Endothelial cell of umbilical vein (primary cell): Measurements from ENCODE around the gene SCGB1A1. TPM values are rescaled to one million over a fixed set of nuclear protein-coding genes. Genes with fewer than 3 reads are reported as not detected.

Experiments
- BruUV-seq: library from RNA; stranded (reverse); fragments of 400-500 nt; replicated peaks from 2 replicates; lab custom pipeline; 2021; lab: Mats Ljungman, UMichigan
- CTCF ChIA-PET: fragments of 300-600, 350-600 bp; sonication (Branson Sonifier 250); formaldehyde crosslinking; loops from one replicate; lab custom pipeline; 2021; ENCODE audit warnings: antibody characterized with exemption, inconsistent platforms; lab: Charles Lee
- POLR2A ChIA-PET: fragments of 300-600, 350-600 bp; sonication (Branson Sonifier 250); formaldehyde crosslinking; loops from one replicate; lab custom pipeline; 2021; ENCODE audit warnings: antibody characterized with exemption, inconsistent platforms; lab: Charles Lee
- DNase-seq: peaks from one replicate; pipeline ENCODE4 v3.0.0-alpha.2; 2011; ENCODE audit warnings: low read depth, low spot score
- FAIRE-seq: peaks from 2 replicates; lab custom pipeline; 2011; peaks lifted over from hg19 to GRCh38; lab: Jason Lieb, UNC
- H2AFZ ChIP-seq: 2 replicates; pipeline ENCODE4 v1.6.0; 2012; ENCODE audit warnings: low read depth, low read length, control low read depth, inconsistent platforms
- H3K27ac ChIP-seq: 2 replicates; pipeline ENCODE4 v1.5.1; 2011; ENCODE audit warnings: low read depth, mild to moderate bottlenecking, control low read depth, low read length, moderate library complexity; ENCODE audit not compliant: insufficient read depth
- H3K27me3 ChIP-seq, 2 experiments: 2 replicates each; pipeline versions ENCODE4 v1.6.0 to v1.6.1; 2011; ENCODE audit warnings: low read length in 2 of 2, mixed read lengths in 1 of 2; ENCODE audit not compliant: control insufficient read depth in 2 of 2, insufficient read depth in 2 of 2
- H3K36me3 ChIP-seq, 2 experiments: 2 replicates in 1 of 2; 3 replicates in 1 of 2; pipeline ENCODE4 v1.5.1; 2011; ENCODE audit warnings: low read length in 2 of 2, mild to moderate bottlenecking in 1 of 2, moderate library complexity in 1 of 2; ENCODE audit not compliant: control insufficient read depth in 2 of 2, insufficient read depth in 2 of 2; ENCODE audit errors: extremely low read depth in 1 of 2
- H3K4me1 ChIP-seq: 3 replicates; pipeline ENCODE4 v1.5.1; 2011; ENCODE audit warnings: mild to moderate bottlenecking, low read length; ENCODE audit not compliant: control insufficient read depth, insufficient read depth; ENCODE audit errors: extremely low read depth
- H3K4me2 ChIP-seq: 2 replicates; pipeline ENCODE4 v1.6.1; 2011; ENCODE audit warnings: low read length, control low read depth, mixed read lengths; ENCODE audit not compliant: insufficient read depth
- H3K4me3 ChIP-seq, 3 experiments: fragments of 200-600 bp in 1 of 3; sonication (generic), shearing (Covaris generic) in 1 of 3; replicated peaks in 1 of 3; 2 replicates each; pipeline ENCODE4 v1.5.1; 2011 to 2016; ENCODE audit warnings: control low read depth in 3 of 3, low read length in 3 of 3, mild to moderate bottlenecking in 2 of 3, inconsistent platforms in 1 of 3, low read depth in 1 of 3, moderate library complexity in 1 of 3; ENCODE audit not compliant: insufficient read depth in 1 of 3
- H3K79me2 ChIP-seq: 2 replicates; pipeline ENCODE4 v1.6.0; 2012; ENCODE audit warnings: low read length, inconsistent platforms; ENCODE audit not compliant: control insufficient read depth, insufficient read depth
- H3K9ac ChIP-seq: replicated peaks from 2 replicates; pipeline ENCODE3; 2011; ENCODE audit warnings: low read length, control low read depth; ENCODE audit not compliant: insufficient read depth; ENCODE audit errors: extremely low read depth
- H3K9me1 ChIP-seq: replicated peaks from 3 replicates; pipeline ENCODE4 v1.6.0; 2011; ENCODE audit warnings: mild to moderate bottlenecking, low read length; ENCODE audit not compliant: control insufficient read depth, insufficient read depth; ENCODE audit errors: extremely low read depth
- H3K9me3 ChIP-seq: replicated peaks from 2 replicates; pipeline ENCODE4 v1.5.1; 2012; ENCODE audit warnings: low read length, inconsistent platforms; ENCODE audit not compliant: control insufficient read depth, insufficient read depth
- H4K20me1 ChIP-seq: replicated peaks from 2 replicates; pipeline ENCODE3; 2011; ENCODE audit warnings: mild to moderate bottlenecking, low read length; ENCODE audit not compliant: control insufficient read depth, insufficient read depth; ENCODE audit errors: extremely low read depth
- EZH2 ChIP-seq: IDR thresholded peaks from 2 replicates; pipeline ENCODE4 v1.6.1; 2012; ENCODE audit warnings: borderline replicate concordance, low read depth, mild to moderate bottlenecking, moderate library complexity, low read length, inconsistent platforms; ENCODE audit not compliant: severe bottlenecking
- FOS ChIP-seq: IDR thresholded peaks from 2 replicates; pipeline ENCODE4 v1.6.1; 2011; ENCODE audit warnings: mild to moderate bottlenecking, low read length, moderate library complexity, borderline replicate concordance; ENCODE audit not compliant: insufficient read depth
- GATA2 ChIP-seq: IDR thresholded peaks from 2 replicates; pipeline ENCODE4 v1.7.0; 2011; ENCODE audit warnings: low read depth, mild to moderate bottlenecking, moderate library complexity, mixed read lengths, low read length; ENCODE audit not compliant: insufficient read length, insufficient read depth
- JUN ChIP-seq: IDR thresholded peaks from 2 replicates; pipeline ENCODE4 v1.6.1; 2011; ENCODE audit warnings: borderline replicate concordance, low read depth; ENCODE audit not compliant: insufficient read length, insufficient read depth
- MYC ChIP-seq: IDR thresholded peaks from one replicate; pipeline ENCODE4 v1.6.1; 2011; ENCODE audit warnings: mild to moderate bottlenecking, low read depth, low read length
- POLR2A ChIP-seq: IDR thresholded peaks from 2 replicates; pipeline ENCODE4 v1.6.1; 2012; ENCODE audit warnings: low read depth, mild to moderate bottlenecking, control low read depth, low read length
- POLR2AphosphoS5 ChIP-seq: IDR thresholded peaks from 2 replicates; pipeline ENCODE4 v1.6.1; 2012; ENCODE audit warnings: low read depth, mild to moderate bottlenecking, control low read depth, low read length, moderate library complexity; ENCODE audit not compliant: insufficient read depth
- dilution Hi-C: fragments of 300-500 bp; cut with MboI; formaldehyde crosslinking; loops from one replicate; pipeline ENCODE4 v1.15.0; 2019; ENCODE audit warnings: low sequenced_read_pairs; ENCODE audit not compliant: extremely low pct_ligation_motif_present
- intact Hi-C: fragments of 100-400 bp; cut with micrococcal nuclease; formaldehyde crosslinking; loops from one replicate; pipeline ENCODE4 v1.10.0; 2022
- polyA plus RNA-seq, 4 experiments: library from polyadenylated mRNA; depleted of rRNA in 3 of 4; stranded (reverse) in 3 of 4; unstranded in 1 of 4; fragments of >200 nt; gene quantifications; 2 replicates each; pipeline versions ENCODE4 v1.2.1 to v1.2.3, GENCODE V29; 2011 to 2012; ENCODE audit warnings: missing spikeins in 1 of 4
- total RNA-seq: library from RNA; stranded (reverse); gene quantifications from 2 replicates; pipeline ENCODE4 v1.2.3, GENCODE V29; 2021
- TF ChIP-seq, protein P1 (sequence below): IDR thresholded peaks from 2 replicates; pipeline ENCODE4 v1.6.1; 2011; ENCODE audit not compliant: insufficient read depth, insufficient read length
- TF ChIP-seq, protein P2 (sequence below), 2 donors: IDR thresholded peaks; 1 replicate in 1 of 2; 2 replicates in 1 of 2; pipeline ENCODE4 v1.5.1; 2011; ENCODE audit warnings: low read length in 2 of 2, mild to moderate bottlenecking in 2 of 2, moderate library complexity in 2 of 2, control low read depth in 1 of 2, inconsistent platforms in 1 of 2, low read depth in 1 of 2; ENCODE audit not compliant: insufficient read depth in 1 of 2; ENCODE audit errors: extremely low read depth in 1 of 2

SCGB1A1 gene
- total and polyA plus RNA-seq, 2 donors (not counting 3 experiments of a cell fraction or from before 2014, with no cell fraction given), result not detected

DNA sequence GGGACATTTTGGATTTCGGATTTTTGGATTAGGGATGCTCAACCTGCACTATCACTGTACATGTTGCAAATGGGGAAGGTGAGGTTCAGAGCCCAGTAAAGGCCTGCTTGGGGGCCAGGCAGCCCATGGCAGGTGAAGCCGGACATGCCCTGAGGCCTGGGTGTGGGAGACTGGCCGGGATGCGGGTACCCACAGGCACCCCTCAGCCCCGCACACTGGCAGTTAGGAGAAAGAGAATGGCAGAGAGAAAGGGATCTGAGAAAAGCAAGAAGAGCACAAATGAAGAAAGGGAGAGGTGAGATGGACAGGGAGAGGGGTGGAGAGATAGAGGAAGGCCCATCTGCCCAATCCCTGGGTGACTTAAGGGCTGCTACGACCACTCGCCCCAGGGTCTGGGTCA is 52.8 kb downstream of the SCGB1A1 start:
- FAIRE-seq (no peak), DNase-seq (no peak)
- dilution Hi-C loops (no loop called here), intact Hi-C loops (no loop called here)
- H3K4me1 ChIP-seq, result no peaks in the 10 kb centered on the region
- no peak overlapping the region for H3K9ac ChIP-seq
- TF ChIP-seq POLR2AphosphoS5, result no peak
- no peak for TF ChIP-seq POLR2A
- no peak for TF ChIP-seq FOS
- TF ChIP-seq, protein P1, sequence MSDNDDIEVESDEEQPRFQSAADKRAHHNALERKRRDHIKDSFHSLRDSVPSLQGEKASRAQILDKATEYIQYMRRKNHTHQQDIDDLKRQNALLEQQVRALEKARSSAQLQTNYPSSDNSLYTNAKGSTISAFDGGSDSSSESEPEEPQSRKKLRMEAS, result no peak
- TF ChIP-seq EZH2, result no peak
- no peak for TF ChIP-seq GATA2
- no peak for TF ChIP-seq MYC
- TF ChIP-seq, protein P2, sequence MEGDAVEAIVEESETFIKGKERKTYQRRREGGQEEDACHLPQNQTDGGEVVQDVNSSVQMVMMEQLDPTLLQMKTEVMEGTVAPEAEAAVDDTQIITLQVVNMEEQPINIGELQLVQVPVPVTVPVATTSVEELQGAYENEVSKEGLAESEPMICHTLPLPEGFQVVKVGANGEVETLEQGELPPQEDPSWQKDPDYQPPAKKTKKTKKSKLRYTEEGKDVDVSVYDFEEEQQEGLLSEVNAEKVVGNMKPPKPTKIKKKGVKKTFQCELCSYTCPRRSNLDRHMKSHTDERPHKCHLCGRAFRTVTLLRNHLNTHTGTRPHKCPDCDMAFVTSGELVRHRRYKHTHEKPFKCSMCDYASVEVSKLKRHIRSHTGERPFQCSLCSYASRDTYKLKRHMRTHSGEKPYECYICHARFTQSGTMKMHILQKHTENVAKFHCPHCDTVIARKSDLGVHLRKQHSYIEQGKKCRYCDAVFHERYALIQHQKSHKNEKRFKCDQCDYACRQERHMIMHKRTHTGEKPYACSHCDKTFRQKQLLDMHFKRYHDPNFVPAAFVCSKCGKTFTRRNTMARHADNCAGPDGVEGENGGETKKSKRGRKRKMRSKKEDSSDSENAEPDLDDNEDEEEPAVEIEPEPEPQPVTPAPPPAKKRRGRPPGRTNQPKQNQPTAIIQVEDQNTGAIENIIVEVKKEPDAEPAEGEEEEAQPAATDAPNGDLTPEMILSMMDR (IDR thresholded peaks at IDR 0.05; ENCODE audit: extremely low read depth in 1 of 2, insufficient read depth in 1 of 2, low read depth in 1 of 2, low read length in 2 of 2), result no peak
- no peak for TF ChIP-seq JUN
- H3K27ac ChIP-seq, result no peak overlapping the region
- no peaks in the 10 kb centered on the region for H3K79me2 ChIP-seq
- POLR2A ChIA-PET, result no interaction called here
- H2AFZ ChIP-seq, result no peak overlapping the region
- H3K36me3 ChIP-seq, result no peaks in the 10 kb centered on the region
- H3K9me1 ChIP-seq, result no peaks in the 10 kb centered on the region
- H3K27me3 ChIP-seq, result no peaks in the 10 kb centered on the region
- CTCF ChIA-PET, result no interaction called here
- H3K4me2 ChIP-seq, result no peak overlapping the region
- BruUV-seq, result no TSS peak
- H3K4me3 ChIP-seq, result no peak overlapping the region
- no peaks in the 10 kb centered on the region for H4K20me1 ChIP-seq
- no peaks in the 10 kb centered on the region for H3K9me3 ChIP-seq
